AG09309 (cell line): ENCODE results near the gene CYP27C1.

Source experiments
- DNase-seq: peaks from one replicate; pipeline ENCODE4 v3.0.0-alpha.2; 2010; ENCODE audit warnings: low read depth
- H3K4me3 ChIP-seq: 2 replicates; pipeline ENCODE4 v1.5.1; 2011; ENCODE audit warnings: mild to moderate bottlenecking, low read depth, low read length, moderate library complexity; ENCODE audit not compliant: control insufficient read depth
- TF ChIP-seq, protein P1 (sequence below): IDR thresholded peaks from 2 replicates; pipeline ENCODE4 v1.5.1; 2011; ENCODE audit warnings: mild to moderate bottlenecking, low read depth, low read length, inconsistent platforms; ENCODE audit not compliant: insufficient read depth, control insufficient read depth; ENCODE audit errors: missing control alignments

CYP27C1 gene

GRCh38 chr2:127193967-127194280 is 26.2 kb downstream of the CYP27C1 start:
- TF ChIP-seq, protein P1, sequence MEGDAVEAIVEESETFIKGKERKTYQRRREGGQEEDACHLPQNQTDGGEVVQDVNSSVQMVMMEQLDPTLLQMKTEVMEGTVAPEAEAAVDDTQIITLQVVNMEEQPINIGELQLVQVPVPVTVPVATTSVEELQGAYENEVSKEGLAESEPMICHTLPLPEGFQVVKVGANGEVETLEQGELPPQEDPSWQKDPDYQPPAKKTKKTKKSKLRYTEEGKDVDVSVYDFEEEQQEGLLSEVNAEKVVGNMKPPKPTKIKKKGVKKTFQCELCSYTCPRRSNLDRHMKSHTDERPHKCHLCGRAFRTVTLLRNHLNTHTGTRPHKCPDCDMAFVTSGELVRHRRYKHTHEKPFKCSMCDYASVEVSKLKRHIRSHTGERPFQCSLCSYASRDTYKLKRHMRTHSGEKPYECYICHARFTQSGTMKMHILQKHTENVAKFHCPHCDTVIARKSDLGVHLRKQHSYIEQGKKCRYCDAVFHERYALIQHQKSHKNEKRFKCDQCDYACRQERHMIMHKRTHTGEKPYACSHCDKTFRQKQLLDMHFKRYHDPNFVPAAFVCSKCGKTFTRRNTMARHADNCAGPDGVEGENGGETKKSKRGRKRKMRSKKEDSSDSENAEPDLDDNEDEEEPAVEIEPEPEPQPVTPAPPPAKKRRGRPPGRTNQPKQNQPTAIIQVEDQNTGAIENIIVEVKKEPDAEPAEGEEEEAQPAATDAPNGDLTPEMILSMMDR, result no peak
- peak; percentile 64 for DNase-seq
- no peak overlapping the region for H3K4me3 ChIP-seq

DNA sequence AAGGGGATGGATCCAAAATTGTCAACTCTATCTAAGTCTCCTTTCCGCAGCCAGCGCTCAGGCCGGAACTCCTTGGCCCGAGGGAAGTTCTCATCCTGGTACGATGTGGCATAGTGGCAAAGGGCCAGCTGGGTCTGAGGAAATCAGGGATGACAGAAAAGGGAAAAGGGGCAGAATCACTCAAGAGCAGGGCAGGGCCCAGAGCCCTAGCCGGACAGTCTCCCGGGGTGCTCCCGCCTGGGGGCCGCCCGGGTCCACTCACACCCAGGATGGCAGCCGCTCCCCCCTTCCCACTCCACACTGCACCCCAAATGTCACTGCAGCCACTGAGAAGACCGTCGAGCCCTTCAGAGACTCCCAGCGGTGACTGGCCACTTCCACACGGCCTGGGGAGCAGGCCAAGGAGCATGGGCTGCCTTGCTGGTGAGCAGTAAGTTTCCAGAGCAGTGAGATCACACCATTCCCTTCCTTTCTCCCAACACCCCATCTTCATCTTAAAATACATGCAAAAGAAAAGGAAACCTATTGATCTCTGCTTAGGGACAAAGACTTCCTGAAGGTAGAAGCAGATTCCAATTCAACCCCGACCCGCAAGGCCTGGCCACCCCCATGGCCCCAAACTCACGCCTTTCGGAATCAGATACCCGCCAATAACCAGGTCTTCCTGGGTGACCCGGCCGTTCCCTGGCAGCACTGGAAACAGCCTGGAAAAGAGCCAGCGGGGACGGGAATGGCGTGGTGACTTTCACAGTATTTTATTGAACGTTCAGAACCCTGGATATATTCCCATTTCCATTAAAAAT is 26.7 kb downstream of the CYP27C1 start:
- TF ChIP-seq, protein P1, result no peak
- H3K4me3 ChIP-seq, result no peak overlapping the region

DNA sequence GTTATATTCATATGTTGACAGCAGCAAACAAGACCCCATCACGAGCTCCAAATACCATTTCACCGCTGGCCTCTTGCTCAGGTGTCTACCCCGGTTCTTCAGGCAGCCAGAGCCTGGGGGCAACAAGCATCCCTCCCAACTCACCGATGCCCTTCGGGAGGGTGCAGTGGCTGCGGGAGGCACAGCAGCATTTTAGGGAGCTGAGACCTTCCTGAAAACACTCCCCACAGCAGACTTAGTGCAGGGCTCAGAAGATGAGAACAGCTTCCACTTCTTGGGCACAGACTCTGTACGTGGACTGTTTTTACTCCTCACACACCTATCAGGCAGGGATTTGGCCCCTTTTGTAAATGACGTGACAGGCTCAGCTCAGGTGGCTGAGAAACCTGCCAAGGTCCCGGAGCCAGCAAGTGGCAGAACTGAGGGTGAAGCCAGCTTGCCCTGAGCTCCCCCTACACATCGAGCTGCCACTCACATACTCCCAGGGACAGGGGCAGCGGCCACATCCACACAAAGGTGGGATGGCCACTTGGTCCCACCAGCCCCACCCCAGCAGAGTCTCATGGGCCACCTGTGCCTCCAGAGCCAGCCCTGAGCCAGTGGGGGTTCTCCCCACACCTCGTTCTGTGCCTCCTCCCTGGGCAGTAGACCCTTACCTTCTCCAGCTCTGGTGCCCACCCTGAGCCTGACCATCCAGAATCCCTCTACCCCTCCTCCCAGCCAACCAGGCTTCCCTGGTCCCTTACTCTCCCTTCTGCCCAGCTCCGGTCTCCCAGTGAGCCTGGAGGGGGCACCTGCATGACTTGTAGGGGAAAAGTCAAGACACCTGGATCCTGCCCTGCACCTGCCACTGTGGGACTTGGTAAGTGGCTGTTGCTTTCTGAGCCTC is 28.5 kb downstream of the CYP27C1 start:
- TF ChIP-seq, protein P1, result no peak
- no peak for DNase-seq
- no peak overlapping the region for H3K4me3 ChIP-seq

More for the DNA sequence above, 26.7 kb downstream of the CYP27C1 start:
- DNase-seq, result no peak

DNA sequence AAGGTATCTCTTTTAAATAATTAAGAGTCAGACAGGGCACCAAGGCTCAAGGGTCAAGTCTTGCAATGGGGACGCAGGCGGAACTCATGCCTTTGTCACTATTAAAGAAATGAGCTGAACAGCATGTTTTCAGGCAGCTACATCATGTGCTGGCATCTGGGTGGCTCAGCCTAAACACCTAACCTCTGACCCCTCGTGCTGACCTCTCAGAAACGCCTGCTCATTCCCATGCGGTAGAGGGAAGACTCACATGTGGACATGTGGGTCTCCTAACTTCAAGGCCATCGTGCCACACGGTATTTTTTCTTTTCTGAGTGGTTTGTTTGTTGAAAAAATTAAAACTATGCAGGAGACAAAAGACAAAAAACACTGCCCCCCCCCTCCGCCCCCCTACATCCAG is 31.3 kb downstream of the CYP27C1 start:
- no peak for DNase-seq
- H3K4me3 ChIP-seq, result no peak overlapping the region
- TF ChIP-seq, protein P1, result no peak

GRCh38 chr2:127187831-127188230 is 32.3 kb downstream of the CYP27C1 start:
- no peak overlapping the region for H3K4me3 ChIP-seq
- no peak for DNase-seq
- TF ChIP-seq, protein P1, result no peak

DNA sequence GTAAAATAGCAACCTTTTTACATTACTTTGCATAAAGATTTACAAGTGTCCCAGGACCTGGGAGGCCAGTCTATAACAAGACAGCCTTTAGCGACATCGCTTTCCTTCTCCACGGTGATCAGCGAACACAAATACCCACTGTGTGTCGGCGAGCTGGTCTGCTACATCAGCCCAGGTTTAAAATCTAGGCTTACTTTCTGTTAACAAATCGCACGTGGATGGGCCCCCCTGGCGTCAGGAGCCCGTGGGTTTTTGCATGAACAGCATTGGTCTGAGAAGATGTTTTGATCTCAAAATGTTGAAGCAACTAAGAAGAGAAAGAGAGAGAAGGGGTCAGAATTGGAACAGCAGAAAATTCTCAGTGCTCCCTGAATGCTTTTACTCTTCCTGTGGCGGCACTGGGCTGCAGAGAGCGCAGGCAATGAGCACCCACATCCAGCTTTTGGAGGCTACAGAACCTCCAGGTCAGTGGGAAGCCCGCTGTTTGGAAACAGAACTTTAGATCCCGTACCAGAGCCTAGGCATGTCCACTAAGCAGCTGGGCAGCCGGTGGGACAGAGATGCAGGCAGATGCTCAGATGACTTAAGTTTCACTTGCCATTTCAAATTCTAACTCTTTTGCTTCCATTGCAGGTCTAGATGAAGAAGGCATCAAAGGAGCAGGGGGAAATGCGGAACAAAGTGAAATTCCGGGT is 32.9 kb downstream of the CYP27C1 start:
- no peak for DNase-seq
- no peak overlapping the region for H3K4me3 ChIP-seq
- TF ChIP-seq, protein P1, result no peak
